ENCODE data around the gene CMSS1. TPM values are rescaled to one million over a fixed set of nuclear protein-coding genes. Genes with fewer than 3 reads are reported as not detected.

The CMSS1 gene
- total RNA-seq, 1 experiment from 2014 or later: 41.6 TPM

- H3K27me3 ChIP-seq (ENCODE audit: low read length): no peaks in the 10 kb centered on the region
- H3K4me1 ChIP-seq (ENCODE audit: low read length): no peaks in the 10 kb centered on the region
- no peak for DNase-seq
- no peaks in the 10 kb centered on the region for H3K9me3 ChIP-seq (ENCODE audit: low read length)
- no peaks in the 10 kb centered on the region for H3K36me3 ChIP-seq (ENCODE audit: insufficient read depth, low read length)
- no peak overlapping the region for H3K27ac ChIP-seq (ENCODE audit: low read length)
- H3K79me2 ChIP-seq (ENCODE audit: low read length): no peaks in the 10 kb centered on the region
- no peak overlapping the region for H3K4me3 ChIP-seq (ENCODE audit: low read length)
- H3K9me2 ChIP-seq (replicated peaks; ENCODE audit: insufficient read depth, low read length): no peaks in the 10 kb centered on the region
- H2AFZ ChIP-seq (ENCODE audit: low read length): no peak overlapping the region
- no peak overlapping the region for H3K4me2 ChIP-seq (ENCODE audit: low read depth, low read length, poor library complexity, severe bottlenecking)
- H4K20me1 ChIP-seq (ENCODE audit: insufficient read depth, low read depth, low read length): 0 out of 2 replicates have a peak, but pooled peaks cover 4% of the 10 kb centered on the region
- no peak overlapping the region for H3K9ac ChIP-seq (ENCODE audit: low read length)
These were observed 187.3 kb downstream of the CMSS1 start for GRCh38 chr3:100004931-100005330.

- no peaks in the 10 kb centered on the region for H3K27me3 ChIP-seq (ENCODE audit: low read length)
- H2AFZ ChIP-seq (ENCODE audit: low read length): no peak overlapping the region
- no peak for DNase-seq
These were observed 188.2 kb downstream of the CMSS1 start for GRCh38 chr3:100005665-100006393.

GRCh38 chr3:100006570-100007271 is 189.1 kb downstream of the CMSS1 start:
- Histone ChIP-seq H3K36me3 (ENCODE audit: insufficient read depth, low read length) (no peaks in the 10 kb centered on the region), H3K9ac (ENCODE audit: low read length) (no peak overlapping the region), H4K20me1 (ENCODE audit: insufficient read depth, low read depth, low read length) (0 out of 2 replicates have a peak, but pooled peaks cover 2% of the 10 kb centered on the region), H3K27me3 (ENCODE audit: low read length) (no peaks in the 10 kb centered on the region), H3K4me2 (ENCODE audit: low read depth, low read length, poor library complexity, severe bottlenecking) (no peak overlapping the region), H2AFZ (ENCODE audit: low read length) (no peak overlapping the region), H3K4me3 (ENCODE audit: low read length) (no peak overlapping the region), H3K27ac (ENCODE audit: low read length) (no peak overlapping the region), H3K9me2 (replicated peaks; ENCODE audit: insufficient read depth, low read length) (no peaks in the 10 kb centered on the region; the same call in 1 of the 2 replicates), H3K79me2 (ENCODE audit: low read length) (no peaks in the 10 kb centered on the region), H3K9me3 (ENCODE audit: low read length) (no peaks in the 10 kb centered on the region), H3K4me1 (ENCODE audit: low read length) (no peaks in the 10 kb centered on the region)
- no peak for DNase-seq

More at GRCh38 chr3:100005665-100006393, 188.2 kb downstream of the CMSS1 start:
- no peak overlapping the region for H3K4me3 ChIP-seq (ENCODE audit: low read length)
- H3K27ac ChIP-seq (ENCODE audit: low read length): no peak overlapping the region
- H3K4me1 ChIP-seq (ENCODE audit: low read length): no peaks in the 10 kb centered on the region
- no peaks in the 10 kb centered on the region for H3K9me2 ChIP-seq (replicated peaks; ENCODE audit: insufficient read depth, low read length)
- H4K20me1 ChIP-seq (ENCODE audit: insufficient read depth, low read depth, low read length): 0 out of 2 replicates have a peak, but pooled peaks cover 4% of the 10 kb centered on the region
- H3K9ac ChIP-seq (ENCODE audit: low read length): no peak overlapping the region
- no peaks in the 10 kb centered on the region for H3K36me3 ChIP-seq (ENCODE audit: insufficient read depth, low read length)
- H3K9me3 ChIP-seq (ENCODE audit: low read length): no peaks in the 10 kb centered on the region
- no peak overlapping the region for H3K4me2 ChIP-seq (ENCODE audit: low read depth, low read length, poor library complexity, severe bottlenecking)
- no peaks in the 10 kb centered on the region for H3K79me2 ChIP-seq (ENCODE audit: low read length)

- Histone ChIP-seq H3K4me3 (ENCODE audit: low read length) (no peak overlapping the region), H4K20me1 (ENCODE audit: insufficient read depth, low read depth, low read length) (no peaks in the 10 kb centered on the region), H3K79me2 (ENCODE audit: low read length) (no peaks in the 10 kb centered on the region), H3K9me3 (ENCODE audit: low read length) (no peaks in the 10 kb centered on the region), H2AFZ (ENCODE audit: low read length) (no peak overlapping the region), H3K9ac (ENCODE audit: low read length) (no peak overlapping the region), H3K27ac (ENCODE audit: low read length) (no peak overlapping the region), H3K36me3 (ENCODE audit: insufficient read depth, low read length) (no peaks in the 10 kb centered on the region), H3K4me2 (ENCODE audit: low read depth, low read length, poor library complexity, severe bottlenecking) (no peak overlapping the region), H3K27me3 (ENCODE audit: low read length) (no peaks in the 10 kb centered on the region), H3K9me2 (replicated peaks; ENCODE audit: insufficient read depth, low read length) (no peaks in the 10 kb centered on the region; the same call in 1 of the 2 replicates), H3K4me1 (ENCODE audit: low read length) (no peaks in the 10 kb centered on the region)
- no peak for DNase-seq
These were observed 189.7 kb downstream of the CMSS1 start for GRCh38 chr3:100007313-100007712.

- Histone ChIP-seq H3K27me3 (ENCODE audit: low read length) (no peaks in the 10 kb centered on the region), H3K4me2 (ENCODE audit: low read depth, low read length, poor library complexity, severe bottlenecking) (no peak overlapping the region), H4K20me1 (ENCODE audit: insufficient read depth, low read depth, low read length) (no peaks in the 10 kb centered on the region), H3K9me3 (ENCODE audit: low read length) (no peaks in the 10 kb centered on the region), H3K4me3 (ENCODE audit: low read length) (no peak overlapping the region), H3K9me2 (replicated peaks; ENCODE audit: insufficient read depth, low read length) (no peaks in the 10 kb centered on the region; the same call in 1 of the 2 replicates), H3K9ac (ENCODE audit: low read length) (no peak overlapping the region), H3K4me1 (ENCODE audit: low read length) (no peaks in the 10 kb centered on the region), H3K36me3 (ENCODE audit: insufficient read depth, low read length) (no peaks in the 10 kb centered on the region), H2AFZ (ENCODE audit: low read length) (no peak overlapping the region), H3K79me2 (ENCODE audit: low read length) (no peaks in the 10 kb centered on the region), H3K27ac (ENCODE audit: low read length) (no peak overlapping the region)
- no peak for DNase-seq
These were observed 190.5 kb downstream of the CMSS1 start for GRCh38 chr3:100008081-100008698.

- Histone ChIP-seq H3K27me3 (ENCODE audit: low read length) (no peaks in the 10 kb centered on the region), H3K4me2 (ENCODE audit: low read depth, low read length, poor library complexity, severe bottlenecking) (no peak overlapping the region), H4K20me1 (ENCODE audit: insufficient read depth, low read depth, low read length) (no peaks in the 10 kb centered on the region), H3K9me2 (replicated peaks; ENCODE audit: insufficient read depth, low read length) (no peaks in the 10 kb centered on the region; the same call in 1 of the 2 replicates), H2AFZ (ENCODE audit: low read length) (no peak overlapping the region), H3K27ac (ENCODE audit: low read length) (no peak overlapping the region), H3K4me3 (ENCODE audit: low read length) (no peak overlapping the region), H3K79me2 (ENCODE audit: low read length) (no peaks in the 10 kb centered on the region), H3K9me3 (ENCODE audit: low read length) (no peaks in the 10 kb centered on the region), H3K9ac (ENCODE audit: low read length) (no peak overlapping the region), H3K36me3 (ENCODE audit: insufficient read depth, low read length) (no peaks in the 10 kb centered on the region), H3K4me1 (ENCODE audit: low read length) (no peaks in the 10 kb centered on the region)
- no peak for DNase-seq
These were observed 191.8 kb downstream of the CMSS1 start for GRCh38 chr3:100009276-100010086.

GRCh38 chr3:100010087-100010417 is 192.4 kb downstream of the CMSS1 start:
- Histone ChIP-seq H3K9ac (ENCODE audit: low read length) (no peak overlapping the region), H3K4me1 (ENCODE audit: low read length) (no peaks in the 10 kb centered on the region), H3K79me2 (ENCODE audit: low read length) (no peaks in the 10 kb centered on the region), H3K9me2 (replicated peaks; ENCODE audit: insufficient read depth, low read length) (no peaks in the 10 kb centered on the region; the same call in 1 of the 2 replicates), H3K4me3 (ENCODE audit: low read length) (no peak overlapping the region), H3K9me3 (ENCODE audit: low read length) (no peaks in the 10 kb centered on the region), H3K36me3 (ENCODE audit: insufficient read depth, low read length) (no peaks in the 10 kb centered on the region), H3K27ac (ENCODE audit: low read length) (no peak overlapping the region), H3K27me3 (ENCODE audit: low read length) (no peaks in the 10 kb centered on the region), H2AFZ (ENCODE audit: low read length) (no peak overlapping the region), H4K20me1 (ENCODE audit: insufficient read depth, low read depth, low read length) (no peaks in the 10 kb centered on the region), H3K4me2 (ENCODE audit: low read depth, low read length, poor library complexity, severe bottlenecking) (no peak overlapping the region)
- DNase-seq: no peak

All from Karpas-422 (cell line).